MM.1S (cell line): Measurements from ENCODE around the gene AUH.

Source experiments
- CTCF ChIP-seq: fragments of 300-600 bp; sonication (generic); IDR thresholded peaks from 2 replicates; pipeline ENCODE4 v1.5.1; 2016; ENCODE audit warnings: antibody characterized with exemption, low read length, mixed read lengths
- EZH2 ChIP-seq: fragments of 300-600 bp; sonication (generic); optimal IDR thresholded peaks from 2 replicates; pipeline ENCODE3; 2017; ENCODE audit warnings: low read depth, mild to moderate bottlenecking, antibody characterized with exemption, low read length, mixed read lengths

GRCh38 chr9:91354881-91355280 is 6.8 kb downstream of the AUH start:
- no peak for TF ChIP-seq EZH2
- TF ChIP-seq CTCF = no peak
